HG03575 (cell line): ENCODE results near the gene GATB.

Source experiments
- ATAC-seq: cut with Tn5 transposase; IDR thresholded peaks from one replicate; pipeline ENCODE4 v1.9.1; 2021; ENCODE audit not compliant: unreplicated experiment, insufficient number of reproducible peaks, low FRiP score; ENCODE audit errors: extremely low read depth

GATB gene

GRCh38 chr4:151666501-151666900, 94.3 kb downstream of the GATB start:
- no peak for ATAC-seq

- ATAC-seq = no peak
These were observed 95.1 kb downstream of the GATB start for GRCh38 chr4:151665785-151666127.

- no peak for ATAC-seq
These were observed 95.6 kb downstream of the GATB start for GRCh38 chr4:151665022-151665784.

- no peak for ATAC-seq
These were observed 96.5 kb downstream of the GATB start for GRCh38 chr4:151664289-151664688.

- no peak for ATAC-seq
These were observed 97.7 kb downstream of the GATB start for GRCh38 chr4:151663109-151663508.

- ATAC-seq = no peak
These were observed 98.9 kb downstream of the GATB start for GRCh38 chr4:151661873-151662272.

- ATAC-seq = no peak
These were observed 100.1 kb downstream of the GATB start for GRCh38 chr4:151660676-151661075.

- no peak for ATAC-seq
These were observed 101.0 kb downstream of the GATB start for GRCh38 chr4:151659601-151660364.

GRCh38 chr4:151658959-151659600, 101.7 kb downstream of the GATB start:
- ATAC-seq = no peak

- no peak for ATAC-seq
These were observed 102.9 kb downstream of the GATB start for GRCh38 chr4:151657896-151658295.

- no peak for ATAC-seq
These were observed 104.7 kb downstream of the GATB start for GRCh38 chr4:151656058-151656457.

- ATAC-seq = no peak
These were observed 107.3 kb downstream of the GATB start for GRCh38 chr4:151653548-151653918.

- ATAC-seq = no peak
These were observed 107.8 kb downstream of the GATB start for GRCh38 chr4:151652841-151653547.

GRCh38 chr4:151651496-151651895, 109.3 kb downstream of the GATB start:
- no peak for ATAC-seq

- ATAC-seq = no peak
These were observed 111.3 kb downstream of the GATB start for GRCh38 chr4:151649479-151649878.

GRCh38 chr4:151646322-151646721, 114.5 kb downstream of the GATB start:
- ATAC-seq = no peak

- ATAC-seq = no peak
These were observed 116.2 kb downstream of the GATB start for GRCh38 chr4:151644622-151645021.

GRCh38 chr4:151643564-151643963, 117.2 kb downstream of the GATB start:
- no peak for ATAC-seq

GRCh38 chr4:151641983-151642382, 118.8 kb downstream of the GATB start:
- no peak for ATAC-seq

GRCh38 chr4:151641167-151641566, 119.6 kb downstream of the GATB start:
- ATAC-seq = no peak
